ENCODE measurements around the gene ATOSB.

DNA sequence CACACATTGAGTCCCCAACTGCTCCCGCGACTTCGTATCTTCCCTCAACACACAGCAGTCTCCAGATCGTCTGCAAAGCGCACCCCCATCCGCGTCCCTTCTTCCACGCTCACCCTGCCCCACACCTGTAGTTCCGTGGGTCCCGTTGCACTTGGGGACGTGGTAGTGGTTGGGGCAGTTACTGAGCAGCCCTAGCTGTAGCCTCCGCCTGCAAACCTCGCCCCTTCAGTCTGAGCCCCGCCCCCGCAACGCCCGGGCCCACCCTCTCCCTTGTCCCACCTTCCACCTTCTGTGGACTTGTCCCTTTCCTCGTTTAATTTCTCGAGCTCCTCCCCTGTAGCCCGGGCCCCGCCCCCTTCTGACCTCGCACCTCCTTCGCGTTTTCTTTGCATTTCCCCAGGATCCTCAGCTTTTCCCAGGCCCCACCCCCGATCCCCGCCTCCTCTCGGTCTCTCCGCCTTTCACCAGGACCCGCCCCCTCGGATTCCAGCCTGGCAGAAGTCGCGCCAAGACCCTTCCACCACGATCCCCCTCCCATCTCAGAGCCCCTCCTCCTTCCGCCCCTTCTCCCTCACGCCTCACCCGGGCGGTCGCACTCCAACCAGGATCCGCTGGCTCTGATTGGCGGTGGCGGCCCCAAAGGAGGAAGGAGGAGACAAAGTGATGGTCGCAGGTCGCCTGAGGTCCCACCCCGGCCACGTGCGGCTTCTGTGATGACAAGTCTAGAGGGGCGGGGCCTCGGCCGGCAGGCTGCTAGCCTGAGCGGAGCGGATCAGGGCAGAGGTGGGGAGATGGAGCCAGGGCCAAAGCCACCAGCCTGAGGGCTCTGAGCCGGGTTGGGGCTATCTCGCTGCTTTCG is at the start of gene ATOSB:
- TF ChIP-seq CTCF (IDR thresholded peaks at IDR 0.05) (no peak), POLR2A (IDR thresholded peaks at IDR 0.05) (peak; percentile 66 to 88)
